SU-DHL-6 (cell line): ENCODE results near the gene SNW1.
"Not testable (repeated sequence)": the region's sequence is repeated elsewhere in the genome, so short reads cannot be mapped to it uniquely, and the experiment has no call there.

ENCODE experiments used
- H2AFZ ChIP-seq: fragments of 200-600 bp; sonication (generic); 2 replicates; pipeline ENCODE4 v1.6.1; 2014; ENCODE audit warnings: low read depth, mild to moderate bottlenecking, moderate library complexity, mixed read lengths, antibody characterized with exemption, low read length; ENCODE audit not compliant: severe bottlenecking
- H3F3A ChIP-seq: fragments of 200-600 bp; shearing (Covaris generic); 2 replicates; pipeline ENCODE4 v1.6.0; 2016; ENCODE audit warnings: antibody characterized with exemption, mild to moderate bottlenecking; ENCODE audit not compliant: insufficient read depth
- H3K27ac ChIP-seq: fragments of 200-600 bp; sonication (generic); 2 replicates; pipeline ENCODE4 v1.5.1; 2016; ENCODE audit warnings: low read depth, mild to moderate bottlenecking, low read length, moderate library complexity, mixed read lengths
- H3K27me3 ChIP-seq: fragments of 200-600 bp; sonication (generic), shearing (Covaris generic); 2 replicates; pipeline ENCODE4 v1.6.0; 2014; ENCODE audit warnings: mild to moderate bottlenecking, low read length
- H3K36me3 ChIP-seq: fragments of 200-600 bp; sonication (generic); 2 replicates; pipeline ENCODE4 v1.6.1; 2014; ENCODE audit warnings: mild to moderate bottlenecking, low read length, mixed read lengths
- H3K4me2 ChIP-seq: fragments of 300-600, 200-600 bp; shearing (Covaris generic), sonication (generic); 2 replicates; pipeline ENCODE4 v1.6.0; 2014; ENCODE audit warnings: low read length, low read depth, mild to moderate bottlenecking; ENCODE audit not compliant: poor library complexity, severe bottlenecking
- H3K4me3 ChIP-seq: fragments of 200-600 bp; sonication (generic); 2 replicates; pipeline ENCODE4 v1.5.1; 2014; ENCODE audit warnings: antibody characterized with exemption, low read length, mild to moderate bottlenecking, mixed read lengths; ENCODE audit not compliant: insufficient read depth, poor library complexity, severe bottlenecking
- H3K79me2 ChIP-seq: fragments of 200-600 bp; sonication (generic); 2 replicates; pipeline ENCODE4 v1.6.1; 2014; ENCODE audit warnings: mild to moderate bottlenecking, low read length, moderate library complexity; ENCODE audit not compliant: insufficient read depth
- H3K9ac ChIP-seq: fragments of 200-600 bp; sonication (generic); 2 replicates; pipeline ENCODE4 v1.7.0; 2014; ENCODE audit warnings: mild to moderate bottlenecking, low read length
- H3K9me2 ChIP-seq: fragments of 200-600 bp; sonication (generic); replicated peaks from 2 replicates; pipeline ENCODE4 v1.6.1; 2014; ENCODE audit warnings: low read length; ENCODE audit not compliant: insufficient read depth
- H3K9me3 ChIP-seq: fragments of 200-600 bp; sonication (generic); 2 replicates; pipeline ENCODE4 v1.6.1; 2014; ENCODE audit warnings: low read length, mixed read lengths; ENCODE audit not compliant: insufficient read depth
- H4K20me1 ChIP-seq: fragments of 200-600 bp; sonication (generic); 2 replicates; pipeline ENCODE4 v1.6.1; 2014; ENCODE audit warnings: low read depth, mild to moderate bottlenecking, antibody characterized with exemption, low read length, moderate library complexity, mixed read lengths
- CTCF ChIP-seq: fragments of 200-600 bp; sonication (generic); IDR thresholded peaks from one replicate; pipeline ENCODE4 v1.5.1; 2017; ENCODE audit warnings: antibody characterized with exemption, mild to moderate bottlenecking, low read length, moderate library complexity; ENCODE audit not compliant: insufficient read depth, poor library complexity, severe bottlenecking
- EZH2phosphoT487 ChIP-seq: fragments of 200-600 bp; sonication (generic), shearing (Covaris generic); conservative IDR thresholded peaks from 2 replicates; pipeline ENCODE4 v1.6.1; 2018; ENCODE audit warnings: mild to moderate bottlenecking, antibody characterized with exemption, low read length, moderate library complexity, mixed read lengths

SNW1 gene

GRCh38 chr14:77752266-77752665 lies 8.7 kb downstream of the SNW1 start:
- H3F3A ChIP-seq = no peaks in the 10 kb centered on the region
- no peak overlapping the region for H2AFZ ChIP-seq
- no peaks in the 10 kb centered on the region for H3K9me3 ChIP-seq
- H4K20me1 ChIP-seq = peaks cover 7% of the 10 kb centered on the region; the same call in 1 of the 2 replicates
- no peak overlapping the region for H3K9ac ChIP-seq
- peaks cover 36% of the 10 kb centered on the region for H3K79me2 ChIP-seq
- TF ChIP-seq CTCF = no peak
- peaks cover 41% of the 10 kb centered on the region; the same call in 1 of the 2 replicates for H3K36me3 ChIP-seq
- H3K27me3 ChIP-seq = no peaks in the 10 kb centered on the region
- H3K4me2 ChIP-seq = no peak overlapping the region
- no peaks in the 10 kb centered on the region for H3K9me2 ChIP-seq
- H3K27ac ChIP-seq = no peak overlapping the region
- no peak overlapping the region for H3K4me3 ChIP-seq

GRCh38 chr14:77747425-77747824 lies 13.5 kb downstream of the SNW1 start:
- H3K9me3 ChIP-seq, H3F3A ChIP-seq, H3K4me2 ChIP-seq, H3K27ac ChIP-seq, H3K9ac ChIP-seq, H4K20me1 ChIP-seq, H2AFZ ChIP-seq, H3K9me2 ChIP-seq, H3K27me3 ChIP-seq, H3K4me3 ChIP-seq: not testable (repeated sequence)
- H3K79me2 ChIP-seq = peaks cover 20% of the 10 kb centered on the region
- H3K36me3 ChIP-seq = peaks cover 49% of the 10 kb centered on the region; the same call in 1 of the 2 replicates

GRCh38 chr14:77746064-77746702 lies 14.8 kb downstream of the SNW1 start:
- Histone ChIP-seq H3K4me2 (no peak overlapping the region), H3K36me3 (peaks cover 41% of the 10 kb centered on the region; the same call in 1 of the 2 replicates), H3F3A (peaks cover 4% of the 10 kb centered on the region; the same call in 1 of the 2 replicates), H3K27me3 (no peaks in the 10 kb centered on the region), H3K4me3 (no peak overlapping the region), H4K20me1 (peaks cover 4% of the 10 kb centered on the region; the same call in 1 of the 2 replicates), H3K9ac (no peak overlapping the region), H3K9me3 (no peaks in the 10 kb centered on the region), H3K27ac (no peak overlapping the region), H2AFZ (no peak overlapping the region), H3K79me2 (peaks cover 29% of the 10 kb centered on the region), H3K9me2 (no peaks in the 10 kb centered on the region)
- TF ChIP-seq CTCF (no peak), EZH2phosphoT487 (no peak)

- Histone ChIP-seq H3K36me3 (peaks cover 38% of the 10 kb centered on the region), H4K20me1 (peaks cover 4% of the 10 kb centered on the region; the same call in 1 of the 2 replicates), H3K4me2 (no peak overlapping the region), H3K27me3 (no peaks in the 10 kb centered on the region), H3K79me2 (peaks cover 32% of the 10 kb centered on the region), H3K9me3 (no peaks in the 10 kb centered on the region), H3K9me2 (no peaks in the 10 kb centered on the region), H3F3A (peaks cover 4% of the 10 kb centered on the region; the same call in 1 of the 2 replicates), H3K27ac (no peak overlapping the region), H3K4me3 (no peak overlapping the region), H2AFZ (no peak overlapping the region), H3K9ac (no peak overlapping the region)
- TF ChIP-seq CTCF (no peak), EZH2phosphoT487 (no peak)
These were observed 19.5 kb downstream of the SNW1 start for GRCh38 chr14:77741438-77741837.
